HepG2 (cell line): ENCODE results near the gene STOML1. TPM values are rescaled to one million over a fixed set of nuclear protein-coding genes. Genes with fewer than 3 reads are reported as not detected.

Source experiments
- ATAC-seq: fragments of 200-7000 bp; cut with Tn5 transposase; 3 replicates; pipeline ENCODE4 v1.9.1; 2020; ENCODE audit warnings: mild to moderate bottlenecking, moderate library complexity
- BruUV-seq: library from RNA; stranded (reverse); fragments of 400-500 nt; replicated peaks from 2 replicates; lab custom pipeline; 2021; lab: Mats Ljungman, UMichigan
- CTCF ChIA-PET: fragments of 300-600 bp; formaldehyde crosslinking; extraction: SDS; loops from one replicate; lab custom pipeline; 2021; ENCODE audit warnings: low total read pairs, inconsistent platforms, low intra/inter-chr PET ratio; lab: Yijun Ruan, JAX
- POLR2A ChIA-PET: fragments of 350-600 bp; sonication (Branson Sonifier 250); formaldehyde crosslinking; loops from one replicate; lab custom pipeline; 2020; ENCODE audit warnings: antibody characterized with exemption, inconsistent platforms; lab: Yijun Ruan, JAX
- DNase-seq: peaks from one replicate; pipeline ENCODE4 v3.0.0-alpha.2; 2015; ENCODE audit warnings: low spot score
- FAIRE-seq: peaks from 3 replicates; lab custom pipeline; 2011; peaks lifted over from hg19 to GRCh38; lab: Jason Lieb, UNC
- H2AFZ ChIP-seq: one replicate; pipeline ENCODE4 v1.6.1; 2011; ENCODE audit warnings: low read length, inconsistent platforms
- H3K27ac ChIP-seq: fragments of 300-600 bp; 3 replicates; pipeline ENCODE4 v1.8.0; 2011; ENCODE audit warnings: mixed run types, mild to moderate bottlenecking, mixed read lengths, low read length, inconsistent platforms; ENCODE audit not compliant: insufficient read depth; ENCODE audit errors: extremely low read length
- H3K27me3 ChIP-seq, 2 experiments: fragments of 200-600 bp in 1 of 2; 2 replicates in 1 of 2; 3 replicates in 1 of 2; pipeline versions ENCODE4 v1.6.0 to v1.8.0; 2011; ENCODE audit warnings: low read length in 2 of 2, mild to moderate bottlenecking in 2 of 2, moderate library complexity in 2 of 2, inconsistent platforms in 1 of 2; ENCODE audit not compliant: insufficient read depth in 2 of 2, control insufficient read depth in 1 of 2
- H3K36me3 ChIP-seq, 2 experiments: fragments of 200-600 bp in 1 of 2; replicated peaks in 1 of 2; 2 replicates in 1 of 2; 3 replicates in 1 of 2; pipeline versions ENCODE4 v1.5.1 to v1.8.0; 2011; ENCODE audit warnings: low read length in 2 of 2, inconsistent platforms in 1 of 2; ENCODE audit not compliant: insufficient read depth in 2 of 2, control insufficient read depth in 1 of 2
- H3K4me1 ChIP-seq: 2 replicates; pipeline ENCODE4 v1.5.1; 2012; ENCODE audit warnings: low read length, inconsistent platforms; ENCODE audit not compliant: insufficient read depth
- H3K4me2 ChIP-seq: 2 replicates; pipeline ENCODE4 v1.6.0; 2011; ENCODE audit warnings: low read depth, low read length, inconsistent platforms
- H3K4me3 ChIP-seq, 3 experiments: fragments of 200-600 bp in 1 of 3; sonication (generic), shearing (Covaris generic) in 1 of 3; replicated peaks in 1 of 3; 2 replicates each; pipeline ENCODE4 v1.5.1; 2011 to 2016; ENCODE audit warnings: low read length in 3 of 3, inconsistent platforms in 2 of 3, low read depth in 2 of 3, mild to moderate bottlenecking in 2 of 3, control low read depth in 1 of 3, mixed read lengths in 1 of 3; ENCODE audit not compliant: insufficient read depth in 1 of 3
- H3K79me2 ChIP-seq: one replicate; pipeline ENCODE4 v1.6.1; 2011; ENCODE audit warnings: low read length, inconsistent platforms; ENCODE audit not compliant: insufficient read depth
- H3K9ac ChIP-seq: 2 replicates; pipeline ENCODE4 v1.6.0; 2011; ENCODE audit warnings: mild to moderate bottlenecking, low read depth, low read length, inconsistent platforms; ENCODE audit not compliant: insufficient read depth
- H3K9me3 ChIP-seq: 2 replicates; pipeline ENCODE4 v1.5.1; 2012; ENCODE audit warnings: mild to moderate bottlenecking, low read length
- H4K20me1 ChIP-seq: 2 replicates; pipeline ENCODE4 v1.6.0; 2011; ENCODE audit warnings: inconsistent platforms, mild to moderate bottlenecking, low read length, moderate library complexity; ENCODE audit not compliant: insufficient read depth
- ELF3 ChIP-seq: IDR thresholded peaks from 2 replicates; pipeline ENCODE4 v1.6.1; 2016; ENCODE audit warnings: missing genetic modification reagents, missing compliant biosample characterization
- HNRNPK ChIP-seq: fragments of 200-400 bp; formaldehyde crosslinking; IDR thresholded peaks from 2 replicates; pipeline ENCODE4 v1.6.1; 2018; ENCODE audit warnings: low read length, low read depth, moderate library complexity, mild to moderate bottlenecking; ENCODE audit not compliant: poor library complexity, severe bottlenecking
- KLF12 ChIP-seq: sonication (generic); formaldehyde crosslinking; IDR thresholded peaks from 2 replicates; pipeline ENCODE4 v1.4.0; 2020; ENCODE audit warnings: missing genetic modification reagents, borderline replicate concordance
- PAWR ChIP-seq: sonication (generic); formaldehyde crosslinking; IDR thresholded peaks from 2 replicates; pipeline ENCODE4 v1.4.0; 2020; ENCODE audit warnings: missing genetic modification reagents, mild to moderate bottlenecking, borderline replicate concordance
- SMAD3 ChIP-seq: sonication (generic); formaldehyde crosslinking; IDR thresholded peaks from 2 replicates; pipeline ENCODE4 v1.4.0; 2020; ENCODE audit warnings: missing genetic modification reagents
- SP140L ChIP-seq: sonication (generic); formaldehyde crosslinking; IDR thresholded peaks from 2 replicates; pipeline ENCODE4 v1.4.0; 2020; ENCODE audit warnings: missing genetic modification reagents, borderline replicate concordance
- YEATS2 ChIP-seq: sonication (generic); formaldehyde crosslinking; IDR thresholded peaks from 2 replicates; pipeline ENCODE4 v1.4.0; 2020; ENCODE audit warnings: missing genetic modification reagents, borderline replicate concordance
- ZFP1 ChIP-seq: IDR thresholded peaks from 2 replicates; pipeline ENCODE4 v1.6.1; 2016
- ZNF264 ChIP-seq: sonication (generic); formaldehyde crosslinking; IDR thresholded peaks from 2 replicates; pipeline ENCODE4 v1.4.0; 2020; ENCODE audit warnings: missing genetic modification reagents
- ZNF329 ChIP-seq: sonication (generic); formaldehyde crosslinking; IDR thresholded peaks from 2 replicates; pipeline ENCODE4 v1.9.0; 2021; ENCODE audit warnings: low read depth, mild to moderate bottlenecking, missing genetic modification reagents
- ZNF550 ChIP-seq: sonication (generic); formaldehyde crosslinking; IDR thresholded peaks from 2 replicates; pipeline ENCODE4 v1.4.0; 2020; ENCODE audit warnings: mild to moderate bottlenecking, missing genetic modification reagents, borderline replicate concordance
- WGBS: methylation state at CpG from one replicate; pipeline ENCODE4 v1.1.6; 2017; ENCODE audit warnings: low lambda C conversion rate; 5-methylcytosine and 5-hydroxymethylcytosine counted together
- in situ Hi-C: cut with HindIII; loops from 2 replicates; pipeline ENCODE4 v1.10.0; 2017; ENCODE audit warnings: low pct_unique_long_range_greater_than_20kb; ENCODE audit not compliant: extremely low pct_ligation_motif_present
- intact Hi-C: fragments of 100-400 bp; cut with micrococcal nuclease; formaldehyde crosslinking; loops from one replicate; pipeline ENCODE4 v1.10.0; 2022; ENCODE audit not compliant: unreplicated experiment
- polyA plus RNA-seq, 8 experiments: library from polyadenylated mRNA; depleted of rRNA in 3 of 8; stranded (reverse) in 7 of 8; unstranded in 1 of 8; fragments of >200 nt; fragmentation: Illumina TruSeq in 4 of 8; extraction: Trizol in 4 of 8; gene quantifications; 2 replicates each; pipeline versions ENCODE4 v1.2.1 to v1.2.3, GENCODE V29; 2011 to 2016; ENCODE audit warnings: low read depth in 4 of 8, missing spikeins in 1 of 8, mixed read lengths in 1 of 8; ENCODE audit not compliant: insufficient read depth in 1 of 8
- total RNA-seq, 5 experiments: library from RNA; depleted of rRNA; stranded (reverse); fragments of >200 nt; fragmentation: Illumina TruSeq; extraction: Trizol; gene quantifications; 2 replicates each; pipeline ENCODE4 v1.2.3, GENCODE V29; 2016; ENCODE audit warnings: low read depth in 1 of 5
- TF ChIP-seq, protein P1 (sequence below): sonication (generic); IDR thresholded peaks from 2 replicates; pipeline ENCODE4 v1.6.1; 2016; ENCODE audit warnings: low read depth, borderline replicate concordance
- TF ChIP-seq, protein P2 (sequence below): sonication (generic); formaldehyde crosslinking; IDR thresholded peaks from 2 replicates; pipeline ENCODE4 v1.9.0; 2021; ENCODE audit warnings: missing genetic modification reagents, borderline replicate concordance
- TF ChIP-seq, protein P3 (sequence below): sonication (generic); formaldehyde crosslinking; IDR thresholded peaks from 2 replicates; pipeline ENCODE4 v1.5.0; 2020; ENCODE audit warnings: mild to moderate bottlenecking, missing genetic modification reagents
- TF ChIP-seq, protein P4 (sequence below): sonication (generic); formaldehyde crosslinking; IDR thresholded peaks from 2 replicates; pipeline ENCODE4 v1.8.1; 2023; ENCODE audit warnings: mild to moderate bottlenecking, missing genetic modification reagents
- TF ChIP-seq, protein P5 (sequence below): sonication (generic); formaldehyde crosslinking; IDR thresholded peaks from 2 replicates; pipeline ENCODE4 v1.4.0; 2020; ENCODE audit warnings: missing genetic modification reagents

Gene STOML1
- total and polyA plus RNA-seq, 2 of the 13 experiments (the other 11 are each of a cell fraction or from before 2014, with no cell fraction given) = 3.5 to 3.7 TPM

DNA sequence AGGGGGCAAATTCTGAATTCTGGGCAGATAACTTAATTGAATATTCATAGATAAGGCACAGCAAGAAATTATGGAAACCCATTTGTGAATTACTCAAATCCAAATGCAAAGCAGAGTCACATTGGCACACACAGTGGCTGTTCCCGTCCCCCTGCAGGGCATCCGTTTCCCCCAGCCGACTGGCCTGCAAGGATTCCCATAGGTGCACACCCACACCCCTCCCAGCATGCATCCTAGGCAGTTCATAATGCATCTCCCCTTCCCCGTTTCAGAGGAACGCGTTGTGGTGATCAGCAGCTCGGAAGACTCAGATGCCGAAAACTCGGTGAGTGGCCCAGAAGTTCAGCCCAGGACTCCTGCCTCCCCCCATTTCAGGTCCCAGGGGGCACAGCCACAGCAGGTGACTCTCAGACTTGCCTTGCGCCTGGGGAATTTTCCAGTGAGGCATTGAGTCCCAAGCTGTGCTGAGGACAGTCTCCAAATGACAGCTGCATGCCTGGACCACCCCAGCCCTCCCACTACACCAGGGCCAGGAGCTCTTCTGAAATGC lies 42.2 kb upstream of the STOML1 start:
- H3K4me1 ChIP-seq = no peaks in the 10 kb centered on the region
- H4K20me1 ChIP-seq = no peaks in the 10 kb centered on the region
- CTCF ChIA-PET = no interaction called here
- intact Hi-C loops = no loop called here
- POLR2A ChIA-PET = no interaction called here
- no TSS peak for BruUV-seq
- ATAC-seq = no peak
- in situ Hi-C loops = no loop called here
- H3K9ac ChIP-seq = no peak overlapping the region
- FAIRE-seq = no peak
- H3K9me3 ChIP-seq = no peaks in the 10 kb centered on the region
- WGBS = 91% methylated on average over 10 of the region's 10 CpGs
- H2AFZ ChIP-seq = no peak overlapping the region
- H3K4me3 ChIP-seq = no peak overlapping the region
- no peak overlapping the region for H3K27ac ChIP-seq
- no peak overlapping the region for H3K4me2 ChIP-seq
- H3K27me3 ChIP-seq = no peaks in the 10 kb centered on the region
- peaks cover 4 to 18% of the 10 kb centered on the region in 2 experiments; a peak in 3 of 5 replicates for H3K36me3 ChIP-seq
- no peaks in the 10 kb centered on the region for H3K79me2 ChIP-seq
- DNase-seq = no peak
- no peak for TF ChIP-seq ELF3 (CRISPR knock-in tag)
- no peak for TF ChIP-seq PAWR (CRISPR knock-in tag)
- TF ChIP-seq ZNF329 (CRISPR knock-in tag) = no peak
- TF ChIP-seq YEATS2 (CRISPR knock-in tag) = no peak
- no peak for TF ChIP-seq ZNF264
- TF ChIP-seq, protein P1, sequence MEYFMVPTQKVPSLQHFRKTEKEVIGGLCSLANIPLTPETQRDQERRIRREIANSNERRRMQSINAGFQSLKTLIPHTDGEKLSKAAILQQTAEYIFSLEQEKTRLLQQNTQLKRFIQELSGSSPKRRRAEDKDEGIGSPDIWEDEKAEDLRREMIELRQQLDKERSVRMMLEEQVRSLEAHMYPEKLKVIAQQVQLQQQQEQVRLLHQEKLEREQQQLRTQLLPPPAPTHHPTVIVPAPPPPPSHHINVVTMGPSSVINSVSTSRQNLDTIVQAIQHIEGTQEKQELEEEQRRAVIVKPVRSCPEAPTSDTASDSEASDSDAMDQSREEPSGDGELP = no peak
- no peak for TF ChIP-seq ZNF550 (CRISPR knock-in tag)
- TF ChIP-seq, protein P2, sequence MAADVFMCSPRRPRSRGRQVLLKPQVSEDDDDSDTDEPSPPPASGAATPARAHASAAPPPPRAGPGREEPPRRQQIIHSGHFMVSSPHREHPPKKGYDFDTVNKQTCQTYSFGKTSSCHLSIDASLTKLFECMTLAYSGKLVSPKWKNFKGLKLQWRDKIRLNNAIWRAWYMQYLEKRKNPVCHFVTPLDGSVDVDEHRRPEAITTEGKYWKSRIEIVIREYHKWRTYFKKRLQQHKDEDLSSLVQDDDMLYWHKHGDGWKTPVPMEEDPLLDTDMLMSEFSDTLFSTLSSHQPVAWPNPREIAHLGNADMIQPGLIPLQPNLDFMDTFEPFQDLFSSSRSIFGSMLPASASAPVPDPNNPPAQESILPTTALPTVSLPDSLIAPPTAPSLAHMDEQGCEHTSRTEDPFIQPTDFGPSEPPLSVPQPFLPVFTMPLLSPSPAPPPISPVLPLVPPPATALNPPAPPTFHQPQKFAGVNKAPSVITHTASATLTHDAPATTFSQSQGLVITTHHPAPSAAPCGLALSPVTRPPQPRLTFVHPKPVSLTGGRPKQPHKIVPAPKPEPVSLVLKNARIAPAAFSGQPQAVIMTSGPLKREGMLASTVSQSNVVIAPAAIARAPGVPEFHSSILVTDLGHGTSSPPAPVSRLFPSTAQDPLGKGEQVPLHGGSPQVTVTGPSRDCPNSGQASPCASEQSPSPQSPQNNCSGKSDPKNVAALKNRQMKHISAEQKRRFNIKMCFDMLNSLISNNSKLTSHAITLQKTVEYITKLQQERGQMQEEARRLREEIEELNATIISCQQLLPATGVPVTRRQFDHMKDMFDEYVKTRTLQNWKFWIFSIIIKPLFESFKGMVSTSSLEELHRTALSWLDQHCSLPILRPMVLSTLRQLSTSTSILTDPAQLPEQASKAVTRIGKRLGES (CRISPR knock-in tag) = no peak
- TF ChIP-seq, protein P3, sequence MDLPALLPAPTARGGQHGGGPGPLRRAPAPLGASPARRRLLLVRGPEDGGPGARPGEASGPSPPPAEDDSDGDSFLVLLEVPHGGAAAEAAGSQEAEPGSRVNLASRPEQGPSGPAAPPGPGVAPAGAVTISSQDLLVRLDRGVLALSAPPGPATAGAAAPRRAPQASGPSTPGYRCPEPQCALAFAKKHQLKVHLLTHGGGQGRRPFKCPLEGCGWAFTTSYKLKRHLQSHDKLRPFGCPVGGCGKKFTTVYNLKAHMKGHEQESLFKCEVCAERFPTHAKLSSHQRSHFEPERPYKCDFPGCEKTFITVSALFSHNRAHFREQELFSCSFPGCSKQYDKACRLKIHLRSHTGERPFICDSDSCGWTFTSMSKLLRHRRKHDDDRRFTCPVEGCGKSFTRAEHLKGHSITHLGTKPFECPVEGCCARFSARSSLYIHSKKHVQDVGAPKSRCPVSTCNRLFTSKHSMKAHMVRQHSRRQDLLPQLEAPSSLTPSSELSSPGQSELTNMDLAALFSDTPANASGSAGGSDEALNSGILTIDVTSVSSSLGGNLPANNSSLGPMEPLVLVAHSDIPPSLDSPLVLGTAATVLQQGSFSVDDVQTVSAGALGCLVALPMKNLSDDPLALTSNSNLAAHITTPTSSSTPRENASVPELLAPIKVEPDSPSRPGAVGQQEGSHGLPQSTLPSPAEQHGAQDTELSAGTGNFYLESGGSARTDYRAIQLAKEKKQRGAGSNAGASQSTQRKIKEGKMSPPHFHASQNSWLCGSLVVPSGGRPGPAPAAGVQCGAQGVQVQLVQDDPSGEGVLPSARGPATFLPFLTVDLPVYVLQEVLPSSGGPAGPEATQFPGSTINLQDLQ = no peak
- TF ChIP-seq SP140L (CRISPR knock-in tag) = no peak
- no peak for TF ChIP-seq KLF12
- TF ChIP-seq HNRNPK = no peak
- no peak for TF ChIP-seq SMAD3
- TF ChIP-seq, protein P4, sequence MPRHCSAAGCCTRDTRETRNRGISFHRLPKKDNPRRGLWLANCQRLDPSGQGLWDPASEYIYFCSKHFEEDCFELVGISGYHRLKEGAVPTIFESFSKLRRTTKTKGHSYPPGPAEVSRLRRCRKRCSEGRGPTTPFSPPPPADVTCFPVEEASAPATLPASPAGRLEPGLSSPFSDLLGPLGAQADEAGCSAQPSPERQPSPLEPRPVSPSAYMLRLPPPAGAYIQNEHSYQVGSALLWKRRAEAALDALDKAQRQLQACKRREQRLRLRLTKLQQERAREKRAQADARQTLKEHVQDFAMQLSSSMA = no peak
- TF ChIP-seq, protein P5, sequence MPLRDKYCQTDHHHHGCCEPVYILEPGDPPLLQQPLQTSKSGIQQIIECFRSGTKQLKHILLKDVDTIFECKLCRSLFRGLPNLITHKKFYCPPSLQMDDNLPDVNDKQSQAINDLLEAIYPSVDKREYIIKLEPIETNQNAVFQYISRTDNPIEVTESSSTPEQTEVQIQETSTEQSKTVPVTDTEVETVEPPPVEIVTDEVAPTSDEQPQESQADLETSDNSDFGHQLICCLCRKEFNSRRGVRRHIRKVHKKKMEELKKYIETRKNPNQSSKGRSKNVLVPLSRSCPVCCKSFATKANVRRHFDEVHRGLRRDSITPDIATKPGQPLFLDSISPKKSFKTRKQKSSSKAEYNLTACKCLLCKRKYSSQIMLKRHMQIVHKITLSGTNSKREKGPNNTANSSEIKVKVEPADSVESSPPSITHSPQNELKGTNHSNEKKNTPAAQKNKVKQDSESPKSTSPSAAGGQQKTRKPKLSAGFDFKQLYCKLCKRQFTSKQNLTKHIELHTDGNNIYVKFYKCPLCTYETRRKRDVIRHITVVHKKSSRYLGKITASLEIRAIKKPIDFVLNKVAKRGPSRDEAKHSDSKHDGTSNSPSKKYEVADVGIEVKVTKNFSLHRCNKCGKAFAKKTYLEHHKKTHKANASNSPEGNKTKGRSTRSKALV (CRISPR knock-in tag) = no peak
- no peak for TF ChIP-seq ZFP1 (CRISPR knock-in tag)
